ENCODE measurements around the gene VWC2L.

GRCh38 chr2:214601852-214602633 lies 191.2 kb downstream of the VWC2L start:
- TF ChIP-seq CREB1 (CRISPR knock-in tag; IDR thresholded peaks at IDR 0.05; ENCODE audit: low read depth): no peak
- no peak for TF ChIP-seq POLR2AphosphoS5 (IDR thresholded peaks at IDR 0.05; ENCODE audit: low read depth)
- no peak for TF ChIP-seq CTCF (conservative IDR thresholded peaks at IDR 0.05; ENCODE audit: low read depth in 2 of 2)
- TF ChIP-seq ZNF114 (CRISPR knock-in tag; IDR thresholded peaks at IDR 0.05): no peak
- TF ChIP-seq ETS1 (IDR thresholded peaks at IDR 0.05): no peak
- TF ChIP-seq REST (IDR thresholded peaks at IDR 0.05; ENCODE audit: unreplicated experiment): no peak
- no peak for TF ChIP-seq JUNB (IDR thresholded peaks at IDR 0.05; ENCODE audit: unreplicated experiment)
- TF ChIP-seq STAT1 (IDR thresholded peaks at IDR 0.05; ENCODE audit: unreplicated experiment): no peak

All from GM23338 (cell line).